ENCODE results near the gene IL7R. TPM values are rescaled to one million over a fixed set of nuclear protein-coding genes. Genes with fewer than 3 reads are reported as not detected.
"Not testable (repeated sequence)": the region's sequence is repeated elsewhere in the genome, so short reads cannot be mapped to it uniquely, and the experiment has no call there.

The IL7R gene
- polyA plus RNA-seq, 4 donors, result 0.69 to 1.3 (median 0.93) TPM

DNA sequence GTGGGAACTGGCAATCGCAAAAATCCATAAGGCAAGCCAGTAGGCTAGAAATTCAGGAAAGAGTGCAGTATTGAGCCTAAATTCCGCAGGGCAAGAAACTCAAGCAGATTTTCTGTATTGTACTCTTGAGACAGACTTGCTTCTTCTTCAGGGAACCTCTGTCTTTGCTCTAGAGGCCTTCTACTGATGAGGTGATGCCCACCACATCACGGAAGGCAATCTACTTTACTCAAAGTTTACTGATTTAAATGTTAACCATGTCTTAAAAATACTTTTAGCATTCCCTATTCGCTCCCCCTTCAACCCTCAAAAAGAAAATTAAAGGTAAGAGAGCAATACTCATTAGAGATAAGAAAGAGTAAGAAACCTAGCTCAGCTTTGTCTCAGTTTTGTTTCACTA is 11.3 kb downstream of the IL7R start:
- DNase-seq (ENCODE audit: low read depth in 4 of 4, low spot score in 3 of 4), result no peak

DNA sequence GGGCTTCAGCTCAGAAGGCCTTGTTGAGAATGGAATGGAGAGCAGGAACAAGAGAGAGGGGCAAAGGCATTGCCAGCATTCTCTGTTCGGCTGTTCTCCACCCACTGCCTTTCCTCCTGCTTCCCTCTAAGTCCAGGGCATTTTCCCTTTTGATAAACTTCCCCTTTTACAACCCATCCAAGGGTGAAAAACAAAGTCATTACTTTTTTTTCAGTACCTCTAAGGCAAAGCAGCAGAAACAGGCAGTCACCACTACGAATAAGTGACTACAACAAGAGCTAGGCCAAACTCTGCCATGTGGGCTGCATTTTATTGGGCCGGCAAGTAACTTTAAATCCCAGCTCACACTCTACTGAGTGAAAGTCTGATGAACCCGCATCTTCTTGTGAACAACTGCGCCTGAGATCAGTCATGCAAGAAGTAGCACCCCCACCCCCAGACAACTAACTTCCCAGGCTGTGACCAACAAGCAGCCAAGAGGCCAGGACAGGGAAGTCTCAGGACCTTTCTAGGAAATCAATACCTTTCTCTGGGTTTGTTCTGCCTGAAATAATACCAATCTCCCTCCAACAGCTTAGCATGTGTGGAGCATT is 13.1 kb downstream of the IL7R start:
- no peak for DNase-seq (ENCODE audit: low read depth in 4 of 4, low spot score in 3 of 4)

DNA sequence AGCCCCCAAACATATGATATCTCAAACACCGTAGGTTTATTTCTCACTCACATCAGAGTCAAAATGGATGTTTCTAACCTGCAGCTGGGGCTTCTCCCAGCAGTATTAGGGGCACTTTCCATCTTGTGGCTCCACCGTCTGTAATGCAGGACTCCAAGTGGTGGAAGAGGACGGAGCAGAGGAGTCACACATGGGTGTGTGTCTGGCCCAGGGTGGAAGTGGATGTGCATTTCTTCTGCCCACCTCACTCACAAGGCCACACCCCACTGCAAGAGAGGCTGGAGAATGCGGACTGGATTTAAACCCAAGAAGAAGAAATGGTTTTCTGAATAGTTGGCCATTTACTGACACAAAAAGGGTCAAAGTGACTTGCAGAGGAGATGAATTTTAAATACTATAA is 13.9 kb downstream of the IL7R start:
- DNase-seq (ENCODE audit: low read depth in 4 of 4, low spot score in 3 of 4), result no peak

GRCh38 chr5:35876454-35876853 is 19.8 kb downstream of the IL7R start:
- DNase-seq (ENCODE audit: low read depth in 4 of 4, low spot score in 3 of 4), result no peak

DNA sequence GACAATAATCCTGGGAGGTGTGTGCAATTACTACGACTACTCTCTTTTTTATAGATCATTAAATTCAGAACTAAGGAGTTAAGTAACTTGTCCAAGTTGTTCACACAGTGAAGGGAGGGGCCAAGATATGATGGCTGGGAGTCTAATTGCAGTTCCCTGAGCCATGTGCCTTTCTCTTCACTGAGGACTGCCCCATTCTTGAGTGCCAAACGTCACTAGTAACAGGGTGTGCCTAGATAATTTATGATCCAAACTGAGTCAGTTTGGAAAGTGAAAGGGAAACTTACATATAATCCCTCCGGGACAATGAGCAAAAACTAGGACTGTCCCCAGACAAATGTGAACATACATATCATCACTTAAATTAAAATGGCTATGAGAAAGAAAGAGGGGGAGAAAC is 20.2 kb downstream of the IL7R start:
- DNase-seq (ENCODE audit: low read depth in 4 of 4, low spot score in 3 of 4), result no peak

- no peak for DNase-seq (ENCODE audit: low read depth in 4 of 4, low spot score in 3 of 4)
Measured at GRCh38 chr5:35877655-35878054, 21.0 kb downstream of the IL7R start.

DNA sequence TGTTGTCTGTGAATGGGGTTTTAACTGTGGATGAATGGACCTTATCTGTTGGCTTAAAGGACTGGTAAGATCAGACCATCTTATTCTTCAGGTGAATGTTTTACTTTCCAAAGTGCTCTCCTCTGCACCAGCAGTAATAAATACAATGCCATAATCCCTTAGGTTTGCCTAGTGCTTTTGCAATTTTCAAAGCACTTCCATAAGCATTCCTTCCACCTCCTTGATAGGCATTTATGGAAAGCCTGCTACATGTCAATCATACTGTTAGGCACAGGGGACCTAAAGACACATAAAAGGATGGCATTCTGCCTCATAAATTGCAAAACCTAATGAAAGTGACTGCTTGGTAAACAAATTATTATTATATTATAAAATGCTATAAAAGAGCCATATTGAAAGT is 21.4 kb downstream of the IL7R start:
- no peak for DNase-seq (ENCODE audit: low read depth in 4 of 4, low spot score in 3 of 4)

- DNase-seq (ENCODE audit: low read depth in 4 of 4, low spot score in 3 of 4), result no peak
Measured at GRCh38 chr5:35879096-35879495, 22.4 kb downstream of the IL7R start.

DNA sequence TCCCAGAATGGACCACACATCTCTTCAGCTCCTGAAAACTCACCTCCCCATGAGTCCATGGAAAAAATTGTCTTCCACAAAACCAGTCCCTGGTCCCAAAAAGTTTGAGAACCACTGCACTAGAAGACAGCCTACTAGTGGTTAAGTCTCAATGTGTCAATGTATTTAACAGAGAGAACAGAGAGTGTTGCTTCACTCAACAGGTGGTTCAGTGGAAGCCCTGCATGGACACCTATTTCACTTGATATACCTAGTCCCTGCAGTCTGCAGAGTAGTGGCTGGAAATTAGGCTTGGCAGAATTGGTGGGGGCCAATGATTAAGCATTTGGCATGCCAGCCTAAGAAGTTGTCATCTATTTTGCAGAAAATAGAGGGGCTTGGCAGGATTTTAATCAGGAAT is 23.0 kb downstream of the IL7R start:
- no peak for DNase-seq (ENCODE audit: low read depth in 4 of 4, low spot score in 3 of 4)

GRCh38 chr5:35880156-35880555 is 23.5 kb downstream of the IL7R start:
- no peak for DNase-seq (ENCODE audit: low read depth in 4 of 4, low spot score in 3 of 4)

DNA sequence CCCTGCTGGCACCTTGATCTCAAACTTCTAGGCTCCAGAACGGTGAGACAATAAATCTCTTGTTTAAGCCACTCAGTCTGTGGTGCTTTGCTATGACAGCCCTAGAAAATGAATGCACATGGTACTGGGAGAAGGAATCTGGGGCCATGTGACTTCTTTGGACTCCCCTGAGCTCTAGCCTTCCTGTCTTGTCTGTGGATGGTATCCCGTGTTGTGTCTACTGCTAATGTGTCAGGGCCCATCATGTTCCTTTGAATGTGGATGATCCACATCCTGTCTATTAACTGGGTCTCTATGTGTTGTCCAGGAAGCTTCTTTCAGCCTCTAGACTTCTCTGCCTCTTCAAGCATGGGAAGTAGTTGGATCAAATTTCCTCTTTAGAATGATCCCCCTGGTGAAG is 25.1 kb downstream of the IL7R start:
- no peak for DNase-seq (ENCODE audit: low read depth in 4 of 4, low spot score in 3 of 4)

GRCh38 chr5:35884191-35884769 is 27.6 kb downstream of the IL7R start:
- no peak for DNase-seq (ENCODE audit: low read depth in 4 of 4, low spot score in 3 of 4)

DNA sequence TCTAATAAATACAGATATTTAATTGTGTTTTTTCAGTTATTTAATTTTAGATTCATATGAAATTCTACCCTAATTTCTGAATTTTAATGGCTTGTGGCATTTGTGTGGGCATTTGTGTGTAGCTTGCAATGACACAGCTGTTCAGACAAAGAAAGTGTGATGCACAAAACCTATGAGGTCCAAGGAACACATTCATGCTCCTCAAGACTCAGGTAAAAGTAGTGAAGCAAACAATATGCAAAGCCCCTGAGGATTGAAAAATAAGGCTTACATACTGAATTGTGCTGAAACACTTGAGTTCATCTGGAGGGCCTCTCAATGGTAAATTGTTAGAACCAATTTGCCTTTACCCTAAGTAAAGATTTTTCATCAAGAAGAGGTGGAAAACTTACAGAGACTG is 28.1 kb downstream of the IL7R start:
- DNase-seq (ENCODE audit: low read depth in 4 of 4, low spot score in 3 of 4), result no peak

DNA sequence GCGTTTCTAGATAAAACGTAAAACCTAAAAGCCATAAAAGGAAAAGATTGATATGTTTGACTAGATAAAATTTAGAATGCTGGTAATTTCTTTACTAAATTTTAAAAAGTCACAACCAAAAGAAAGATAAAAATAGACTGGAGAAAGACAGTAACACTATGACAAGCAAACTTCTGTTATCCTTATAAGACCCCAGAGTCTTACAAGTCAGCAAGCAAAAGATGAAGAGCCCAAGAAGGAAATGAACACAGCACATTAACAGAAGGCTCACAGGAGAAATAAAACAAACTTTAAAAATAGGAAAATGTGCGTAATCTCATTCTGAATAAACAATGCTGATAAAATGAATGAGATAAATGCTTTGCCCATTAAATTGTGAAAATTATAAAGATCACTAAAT is 29.7 kb downstream of the IL7R start:
- DNase-seq (ENCODE audit: low read depth in 4 of 4, low spot score in 3 of 4), result no peak

DNA sequence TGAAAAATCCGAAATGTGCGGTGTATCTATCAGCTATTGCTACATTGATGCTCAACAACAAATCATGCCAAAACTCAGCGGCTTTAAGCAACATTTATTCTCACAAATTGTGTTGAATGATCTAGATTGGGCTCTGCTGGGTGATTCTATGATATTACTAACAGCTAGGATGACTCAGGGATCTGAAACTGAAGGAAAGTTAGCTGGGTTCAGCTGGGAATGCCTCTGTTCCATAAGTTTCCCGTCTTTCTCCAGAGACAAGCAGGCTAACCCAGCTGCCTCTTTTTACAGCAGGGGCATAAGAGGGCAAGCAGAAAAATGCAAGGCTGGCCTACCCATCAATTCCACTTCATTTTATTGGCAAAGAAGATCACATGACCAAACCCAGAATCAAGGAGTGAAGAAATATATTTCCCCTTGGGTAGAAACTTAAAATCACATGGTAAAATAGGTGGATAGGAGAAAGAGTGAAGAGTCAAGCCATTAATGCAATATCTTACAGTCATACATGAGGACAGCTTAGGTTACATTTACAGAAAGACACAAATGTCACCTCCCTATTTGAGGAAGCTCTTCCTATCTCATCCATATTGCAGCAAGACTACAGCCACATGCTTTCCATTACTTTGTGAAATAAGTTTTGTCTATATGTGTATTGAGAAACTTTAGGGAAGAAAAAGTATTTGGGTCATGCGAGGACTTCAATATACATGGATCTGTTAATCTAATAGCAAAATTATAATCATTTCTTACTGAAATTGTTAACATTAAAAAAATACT is 30.8 kb downstream of the IL7R start:
- no peak for DNase-seq (ENCODE audit: low read depth in 4 of 4, low spot score in 3 of 4)

GRCh38 chr5:35890021-35891020 is 33.6 kb downstream of the IL7R start:
- no peak for DNase-seq (ENCODE audit: low read depth in 4 of 4, low spot score in 3 of 4)

- not testable (repeated sequence) for DNase-seq (ENCODE audit: low read depth in 4 of 4, low spot score in 3 of 4)
Measured at GRCh38 chr5:35892799-35893198, 36.1 kb downstream of the IL7R start.

DNA sequence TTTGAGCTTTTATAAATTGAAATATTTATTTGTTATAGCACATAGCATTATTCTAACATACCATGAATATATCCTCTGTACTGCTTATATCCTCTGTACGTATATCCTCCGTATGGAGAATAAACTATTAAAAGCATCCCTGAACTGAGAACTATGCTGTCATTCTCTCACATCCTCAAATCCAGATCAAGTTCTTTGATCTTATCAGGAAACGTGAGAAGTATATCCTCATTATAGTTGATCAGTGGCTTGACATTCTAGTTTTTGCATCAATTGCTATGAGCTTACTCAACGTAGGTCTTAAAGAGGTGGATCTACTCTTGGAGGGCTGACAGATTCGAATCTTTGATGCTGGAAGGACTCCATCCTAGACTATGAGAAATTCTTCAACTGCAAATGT is 37.4 kb downstream of the IL7R start:
- DNase-seq (ENCODE audit: low read depth in 4 of 4, low spot score in 3 of 4), result no peak

DNA sequence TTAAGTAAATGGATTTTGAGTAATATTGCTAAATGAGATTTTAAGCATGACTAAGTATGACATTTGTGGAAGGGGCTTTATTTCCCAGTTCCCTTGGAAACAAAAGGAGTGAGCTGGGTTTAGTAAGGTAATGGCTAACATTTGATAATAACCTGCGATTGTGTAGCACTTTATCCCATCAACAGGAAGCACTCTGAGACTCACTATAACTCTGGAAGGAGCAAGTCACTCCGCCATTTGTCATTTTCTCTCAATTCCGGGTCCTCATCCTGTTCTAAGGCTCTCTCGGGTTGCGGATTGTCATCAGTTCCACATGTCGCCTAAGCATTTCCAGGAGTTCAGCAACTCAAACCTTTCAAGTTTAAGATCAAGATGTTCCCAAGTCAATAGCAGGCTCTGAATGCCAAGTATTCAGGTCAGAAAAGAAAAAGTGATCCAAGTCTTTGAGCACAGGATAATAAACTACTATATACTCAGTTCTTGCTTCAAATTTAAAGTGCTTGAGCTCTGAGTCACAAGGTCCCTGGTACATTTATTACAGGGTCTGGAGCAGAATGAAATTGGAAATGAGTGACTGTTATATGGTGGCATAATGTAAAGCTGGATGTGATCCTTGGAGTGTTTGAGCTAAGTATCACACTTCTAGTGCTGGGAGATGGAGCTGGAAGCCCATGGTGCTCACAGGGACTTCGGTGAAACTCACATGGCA is 42.4 kb downstream of the IL7R start:
- no peak for DNase-seq (ENCODE audit: low read depth in 4 of 4, low spot score in 3 of 4)

- no peak for DNase-seq (ENCODE audit: low read depth in 4 of 4, low spot score in 3 of 4)
Measured at GRCh38 chr5:35899800-35900199, 43.1 kb downstream of the IL7R start.
